ENCODE data around the gene CNBD2. TPM values are rescaled to one million over a fixed set of nuclear protein-coding genes. Genes with fewer than 3 reads are reported as not detected.

Gene CNBD2
- total and polyA plus RNA-seq, 10 of the 15 experiments (the other 5 are each of a cell fraction or from before 2014, with no cell fraction given): 0.86 to 7.4 (median 4.6) TPM

- Histone ChIP-seq H3K79me2 (ENCODE audit: control insufficient read depth, insufficient read depth, low read length) (no peaks in the 10 kb centered on the region), H3K27me3 (replicated peaks in 1 of 2; ENCODE audit: control insufficient read depth in 2 of 2, insufficient read depth in 2 of 2, low read length in 1 of 2) (no peaks in the 10 kb centered on the region), H3K4me2 (ENCODE audit: control insufficient read depth, insufficient read depth) (no peak overlapping the region), H2AFZ (ENCODE audit: control insufficient read depth, low read depth, low read length) (no peak overlapping the region), H3K36me3 (ENCODE audit: control insufficient read depth in 2 of 2, insufficient read depth in 2 of 2, low read length in 1 of 2) (no peaks in the 10 kb centered on the region), H3K27ac (ENCODE audit: control insufficient read depth, insufficient read depth) (no peak overlapping the region), H4K20me1 (ENCODE audit: control insufficient read depth, insufficient read depth) (no peaks in the 10 kb centered on the region), H3K4me3 (no peak overlapping the region), H3K9ac (ENCODE audit: control insufficient read depth, insufficient read depth, low read length) (no peak overlapping the region), H3K9me3 (replicated peaks; ENCODE audit: control insufficient read depth, insufficient read depth, low read length) (no peaks in the 10 kb centered on the region), H3K4me1 (ENCODE audit: control insufficient read depth, insufficient read depth, low read length) (peaks cover 4% of the 10 kb centered on the region; the same call in 1 of the 2 replicates)
- TF ChIP-seq USF1 (IDR thresholded peaks at IDR 0.05; ENCODE audit: borderline replicate concordance, extremely low read length, insufficient read depth, low read depth, low read length) (no peak), USF2 (IDR thresholded peaks at IDR 0.05; ENCODE audit: borderline replicate concordance, low read depth, low read length) (no peak), PBX3 (IDR thresholded peaks at IDR 0.05; ENCODE audit: insufficient replicate concordance, low read depth, low read length) (no peak), ZNF384 (IDR thresholded peaks at IDR 0.05; ENCODE audit: borderline replicate concordance, low read depth, low read length) (no peak)
- TF ChIP-seq, protein P1, sequence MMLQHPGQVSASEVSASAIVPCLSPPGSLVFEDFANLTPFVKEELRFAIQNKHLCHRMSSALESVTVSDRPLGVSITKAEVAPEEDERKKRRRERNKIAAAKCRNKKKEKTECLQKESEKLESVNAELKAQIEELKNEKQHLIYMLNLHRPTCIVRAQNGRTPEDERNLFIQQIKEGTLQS (IDR thresholded peaks at IDR 0.05; ENCODE audit: borderline replicate concordance, extremely low read depth, low read depth, low read length): no peak
- in situ Hi-C loops (cut with MboI): no loop called here
- FAIRE-seq (no peak), ATAC-seq (no peak), DNase-seq (ENCODE audit: low read depth, low spot score) (no peak)
- RAD21 ChIA-PET (ENCODE audit: unreplicated experiment): no interaction called here
- SMC1A ChIA-PET (ENCODE audit: uncharacterized antibody, unreplicated experiment): no interaction called here
- POLR2A ChIA-PET: no interaction called here
- CTCF ChIA-PET: no interaction called here
- intact Hi-C loops (cut with micrococcal nuclease; ENCODE audit: unreplicated experiment): no loop called here
- no TSS peak for BruUV-seq (replicated peaks)
- WGBS (ENCODE audit: insufficient coverage, insufficient replicate concordance, low lambda C conversion rate, missing lambda C conversion rate): 89% methylated on average over 1 of the region's 1 CpG
These were observed 92.3 kb downstream of the CNBD2 start for GRCh38 chr20:36060676-36061075.

Data from GM12878 (cell line).